GM19395 (cell line): ENCODE measurements around the gene POLQ.
"Not testable (repeated sequence)": the region's sequence is repeated elsewhere in the genome, so short reads cannot be mapped to it uniquely, and the experiment has no call there.

Experiments
- ATAC-seq: cut with Tn5 transposase; IDR thresholded peaks from one replicate; pipeline ENCODE4 v1.9.1; 2021; ENCODE audit warnings: mild to moderate bottlenecking, moderate library complexity; ENCODE audit not compliant: unreplicated experiment

The POLQ gene

GRCh38 chr3:121431726-121432517, 113.9 kb downstream of the POLQ start:
- ATAC-seq = peak; percentile 98

DNA sequence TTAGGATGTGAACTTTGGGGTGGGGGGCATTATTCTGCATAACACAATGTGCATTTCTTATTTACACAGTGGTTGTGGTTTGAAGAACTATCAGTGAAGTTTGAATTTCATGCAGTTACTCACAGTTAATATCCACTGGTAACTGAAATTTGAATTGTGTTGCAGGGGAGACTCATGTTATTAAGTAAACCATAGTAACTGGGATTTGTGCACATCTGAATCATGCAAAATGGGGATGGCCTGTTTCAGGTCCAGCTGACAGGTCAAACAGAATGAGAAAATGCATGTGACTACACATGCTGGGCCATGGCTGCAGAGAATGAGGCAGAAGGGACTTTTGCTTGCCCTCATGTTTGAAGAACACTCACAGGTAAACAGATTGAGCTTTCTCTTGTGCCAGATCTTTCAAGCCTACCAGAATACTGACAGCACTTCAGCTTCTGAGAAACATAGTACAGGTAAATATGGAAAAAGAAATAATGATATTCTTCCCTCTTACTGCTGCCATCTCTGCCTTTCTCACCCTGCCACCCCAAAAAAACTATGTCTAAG, 115.0 kb downstream of the POLQ start:
- ATAC-seq = no peak

- no peak for ATAC-seq
These were observed 121.2 kb downstream of the POLQ start for GRCh38 chr3:121424549-121424948.

GRCh38 chr3:121418182-121418581, 127.6 kb downstream of the POLQ start:
- ATAC-seq = no peak

GRCh38 chr3:121414924-121415323, 130.9 kb downstream of the POLQ start:
- no peak for ATAC-seq

DNA sequence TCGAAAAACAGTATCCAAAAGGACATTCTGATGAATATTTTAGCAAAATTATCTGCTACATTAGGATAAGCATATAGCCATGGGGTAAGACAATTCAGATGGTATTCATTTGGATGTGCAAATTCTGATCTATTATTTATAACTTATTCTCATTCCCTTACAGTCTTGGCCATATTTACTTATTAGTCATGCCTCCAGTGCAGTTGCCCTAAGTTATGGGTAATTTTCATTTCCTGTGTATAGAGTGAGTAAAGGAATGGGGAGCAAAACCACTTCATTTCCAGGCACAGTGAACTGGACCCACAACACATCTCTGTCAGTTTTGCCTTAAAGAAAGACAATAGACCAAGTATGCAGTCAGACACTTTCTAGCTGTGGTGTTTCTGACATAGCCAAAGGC, 134.3 kb downstream of the POLQ start:
- no peak for ATAC-seq

DNA sequence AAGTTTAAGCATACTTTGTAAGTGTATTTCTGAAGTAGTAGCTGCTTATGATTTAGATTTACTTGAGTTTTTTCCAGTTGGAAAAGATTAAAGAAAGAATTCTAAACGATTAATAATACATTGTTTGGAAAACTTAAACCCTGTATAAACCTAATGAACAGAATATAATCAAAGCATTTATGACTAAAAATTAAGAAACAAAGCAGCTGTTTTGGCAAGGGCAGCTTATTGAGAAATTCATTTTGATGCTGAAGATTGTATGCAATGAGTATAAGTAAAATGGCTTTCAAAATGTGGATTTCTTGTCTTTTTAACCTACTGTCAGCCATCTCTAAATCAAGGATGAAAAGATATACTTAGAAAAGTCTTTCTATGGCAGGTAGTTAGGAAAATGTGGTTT, 140.2 kb downstream of the POLQ start:
- ATAC-seq = no peak

DNA sequence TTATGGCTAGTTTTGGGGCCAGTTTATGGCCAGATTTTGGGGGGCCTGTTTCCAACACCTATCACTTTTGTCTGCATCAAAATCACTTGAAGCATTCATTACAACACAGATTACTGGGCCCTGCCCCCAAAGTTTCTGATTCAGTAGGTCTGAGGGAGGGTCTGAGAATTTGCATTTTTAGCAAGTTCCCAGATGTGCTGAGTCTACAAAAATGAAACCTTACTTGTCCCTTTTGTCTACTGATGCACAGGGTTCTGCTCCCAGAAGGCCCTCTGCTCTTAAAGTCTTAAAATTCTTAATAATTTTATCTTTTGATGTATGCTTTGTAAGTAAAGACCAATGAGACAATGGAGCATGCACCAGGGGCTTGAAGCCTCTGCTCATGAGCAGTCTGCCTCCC, 146.0 kb downstream of the POLQ start:
- no peak for ATAC-seq

- not testable (repeated sequence) for ATAC-seq
These were observed 147.7 kb downstream of the POLQ start for GRCh38 chr3:121398051-121398450.

DNA sequence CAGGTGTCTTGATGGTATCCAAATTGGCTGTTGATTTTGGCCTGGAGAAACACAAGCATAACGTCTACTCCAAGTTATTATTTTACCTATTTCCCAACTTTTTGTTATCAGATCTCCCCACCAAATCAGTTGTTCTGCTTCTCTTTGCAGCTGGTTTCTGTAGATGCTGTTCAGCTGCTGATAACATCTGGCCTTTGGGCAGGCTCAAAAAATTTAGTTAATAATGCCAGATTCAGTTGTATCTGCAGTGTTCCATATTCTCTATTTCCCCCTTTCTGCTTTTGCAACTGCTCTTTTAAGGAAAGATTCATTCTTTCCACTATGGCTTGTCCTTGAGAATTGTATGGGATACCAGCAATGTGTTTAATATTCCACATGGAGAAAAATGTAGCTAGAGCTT, 149.8 kb downstream of the POLQ start:
- ATAC-seq = not testable (repeated sequence)

- ATAC-seq = not testable (repeated sequence)
These were observed 157.5 kb downstream of the POLQ start for GRCh38 chr3:121388308-121388707.
